LNCAP (cell line): ENCODE results near the gene RAB7B.

Experiments
- TF ChIP-seq, protein P1 (sequence below): fragments of 450-650 bp; IDR thresholded peaks from 2 replicates; pipeline ENCODE4 v1.5.1; 2017; ENCODE audit warnings: mild to moderate bottlenecking

RAB7B gene

DNA sequence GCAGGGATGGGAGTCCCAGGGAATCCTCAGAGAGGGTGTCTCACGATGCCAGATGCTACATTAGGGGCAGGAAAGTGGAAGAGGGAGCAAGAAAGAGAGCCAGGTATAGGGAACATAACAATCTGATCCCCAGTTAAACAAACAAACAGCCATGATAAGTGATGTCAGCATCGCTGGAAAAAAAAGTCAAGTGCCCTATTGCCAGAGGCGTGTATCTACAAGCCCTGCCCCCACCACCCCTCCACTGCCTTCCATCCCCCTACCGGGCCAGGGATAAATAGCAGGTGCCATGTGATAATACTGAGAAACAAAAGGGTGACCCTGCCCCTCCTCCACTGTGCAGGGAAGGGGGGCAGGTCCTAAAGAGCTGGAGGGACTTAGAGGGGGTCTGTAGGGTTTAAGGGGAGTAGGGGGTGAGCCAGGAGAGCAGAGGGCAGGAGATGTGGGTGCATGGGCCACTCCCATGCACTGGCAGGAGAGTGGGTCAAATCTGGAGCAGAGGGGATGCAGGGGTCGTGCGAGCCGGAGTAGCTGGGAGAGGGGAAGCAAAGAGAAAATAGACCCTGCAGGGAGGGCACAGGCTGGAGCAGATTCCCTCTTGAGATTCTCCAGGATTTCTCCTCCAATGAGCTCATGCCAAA lies 63.4 kb downstream of the RAB7B start:
- TF ChIP-seq, protein P1, sequence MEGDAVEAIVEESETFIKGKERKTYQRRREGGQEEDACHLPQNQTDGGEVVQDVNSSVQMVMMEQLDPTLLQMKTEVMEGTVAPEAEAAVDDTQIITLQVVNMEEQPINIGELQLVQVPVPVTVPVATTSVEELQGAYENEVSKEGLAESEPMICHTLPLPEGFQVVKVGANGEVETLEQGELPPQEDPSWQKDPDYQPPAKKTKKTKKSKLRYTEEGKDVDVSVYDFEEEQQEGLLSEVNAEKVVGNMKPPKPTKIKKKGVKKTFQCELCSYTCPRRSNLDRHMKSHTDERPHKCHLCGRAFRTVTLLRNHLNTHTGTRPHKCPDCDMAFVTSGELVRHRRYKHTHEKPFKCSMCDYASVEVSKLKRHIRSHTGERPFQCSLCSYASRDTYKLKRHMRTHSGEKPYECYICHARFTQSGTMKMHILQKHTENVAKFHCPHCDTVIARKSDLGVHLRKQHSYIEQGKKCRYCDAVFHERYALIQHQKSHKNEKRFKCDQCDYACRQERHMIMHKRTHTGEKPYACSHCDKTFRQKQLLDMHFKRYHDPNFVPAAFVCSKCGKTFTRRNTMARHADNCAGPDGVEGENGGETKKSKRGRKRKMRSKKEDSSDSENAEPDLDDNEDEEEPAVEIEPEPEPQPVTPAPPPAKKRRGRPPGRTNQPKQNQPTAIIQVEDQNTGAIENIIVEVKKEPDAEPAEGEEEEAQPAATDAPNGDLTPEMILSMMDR: no peak

DNA sequence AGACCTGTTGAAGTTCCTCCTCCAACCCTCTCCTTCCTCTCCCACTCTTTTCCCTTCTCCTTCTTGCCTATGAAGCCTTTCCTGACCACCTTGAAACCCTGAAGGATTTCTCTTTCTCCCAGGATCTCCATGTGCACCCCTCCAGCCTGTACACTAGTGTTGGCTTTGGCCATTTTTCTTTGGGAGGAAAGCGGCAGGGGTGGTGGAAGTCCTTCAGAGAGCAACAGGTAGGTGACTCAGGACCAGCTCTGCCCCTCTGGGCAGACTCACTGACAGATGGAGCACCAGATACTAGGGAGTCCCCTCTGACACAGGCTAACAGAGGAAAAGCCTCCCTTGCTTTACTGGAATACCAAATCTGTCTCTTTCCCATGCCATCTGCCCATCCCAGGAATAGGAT lies 64.5 kb downstream of the RAB7B start:
- TF ChIP-seq, protein P1: no peak

DNA sequence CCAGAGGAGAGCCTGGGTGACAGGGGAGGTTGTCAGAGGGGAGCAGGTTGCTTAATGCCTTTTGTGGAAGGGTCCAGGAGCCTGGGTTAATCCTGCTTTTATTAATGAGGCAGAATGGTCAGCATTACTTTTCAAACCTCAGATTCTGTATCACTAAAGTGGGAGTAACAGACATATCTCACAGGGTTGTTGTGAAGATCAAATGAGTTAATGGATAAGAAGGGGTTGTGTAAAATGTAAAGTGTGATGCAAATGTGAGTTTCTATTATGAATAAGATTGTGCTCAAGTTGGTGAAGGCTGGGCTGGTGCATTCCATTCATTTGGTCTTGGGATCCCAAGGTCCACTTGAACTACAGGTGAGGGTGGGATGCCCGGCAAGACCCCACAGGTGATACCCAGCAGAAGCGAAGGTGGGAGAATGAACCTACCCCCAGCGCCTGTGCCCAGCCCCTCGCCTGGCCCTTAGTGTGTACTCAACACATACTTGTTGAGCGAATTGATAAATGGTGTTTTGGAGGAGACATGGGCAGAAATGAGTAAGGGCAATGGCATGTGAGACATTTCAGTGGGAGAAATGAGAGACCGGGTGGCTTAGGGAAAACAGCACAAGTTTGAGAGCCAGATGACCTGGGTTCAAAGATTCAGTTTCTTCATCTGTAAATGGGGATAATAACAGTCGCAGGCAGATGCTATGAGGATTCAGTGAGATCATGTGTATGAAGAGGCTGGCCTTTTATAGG lies 66.2 kb downstream of the RAB7B start:
- TF ChIP-seq, protein P1: no peak

DNA sequence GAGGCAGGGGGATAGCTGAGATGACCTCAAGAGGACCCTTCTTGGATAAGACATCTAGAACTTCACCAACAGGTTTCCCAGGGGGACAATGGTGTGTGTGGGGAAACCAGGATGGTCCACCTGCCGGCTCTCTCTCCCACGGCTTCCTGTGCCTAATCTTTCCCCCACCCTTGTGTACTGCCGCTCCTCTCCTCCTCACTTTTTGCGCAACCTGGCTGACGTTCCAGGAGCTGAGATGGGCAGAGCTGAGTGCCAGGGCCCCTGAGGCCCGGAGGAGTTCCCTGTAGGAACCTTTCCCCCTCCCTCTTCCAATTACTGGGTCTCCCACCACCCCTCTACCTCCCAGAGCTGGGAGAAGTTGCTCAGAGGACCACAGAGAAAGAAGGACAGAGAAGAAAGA lies 66.9 kb downstream of the RAB7B start:
- TF ChIP-seq, protein P1: no peak

DNA sequence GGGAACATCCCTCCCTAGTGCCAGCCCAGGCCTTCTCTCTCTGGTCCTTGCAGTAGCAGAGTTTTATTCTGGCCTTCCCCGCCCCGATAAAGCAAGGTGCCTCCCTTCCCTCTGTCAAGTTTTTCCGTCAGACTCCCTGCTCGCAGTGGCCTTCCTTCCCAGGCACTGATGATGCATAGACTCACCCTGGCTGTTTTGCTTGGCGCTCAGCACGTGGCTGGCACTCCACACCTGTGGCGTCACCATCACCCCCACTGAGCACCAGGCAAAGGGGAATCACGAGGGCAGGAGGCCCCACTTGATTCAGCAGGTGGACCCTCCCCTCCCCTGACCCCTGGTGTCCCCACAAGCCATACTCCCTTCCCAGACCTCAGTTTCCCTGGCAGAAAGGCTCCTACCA lies 67.3 kb downstream of the RAB7B start:
- TF ChIP-seq, protein P1: no peak

DNA sequence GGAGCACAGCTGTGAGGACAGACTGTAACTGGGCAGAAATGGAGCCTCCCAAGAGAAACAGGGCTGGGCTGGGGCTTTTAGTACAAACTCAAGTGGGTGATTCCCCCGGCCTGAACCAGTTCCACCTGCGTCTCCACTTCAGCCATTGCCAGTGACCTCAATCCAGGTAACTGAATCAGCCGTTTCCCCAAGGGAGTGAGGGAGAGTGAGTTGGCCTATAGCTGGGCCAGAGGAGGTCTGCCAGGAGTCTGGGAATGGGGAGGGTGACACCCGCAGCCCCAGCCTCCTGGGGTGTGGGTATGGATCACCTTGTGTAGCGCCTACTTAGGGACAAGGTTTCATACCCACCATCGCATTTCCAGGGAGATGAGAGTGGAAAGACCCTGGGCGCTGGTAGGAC lies 68.4 kb downstream of the RAB7B start:
- TF ChIP-seq, protein P1: no peak

DNA sequence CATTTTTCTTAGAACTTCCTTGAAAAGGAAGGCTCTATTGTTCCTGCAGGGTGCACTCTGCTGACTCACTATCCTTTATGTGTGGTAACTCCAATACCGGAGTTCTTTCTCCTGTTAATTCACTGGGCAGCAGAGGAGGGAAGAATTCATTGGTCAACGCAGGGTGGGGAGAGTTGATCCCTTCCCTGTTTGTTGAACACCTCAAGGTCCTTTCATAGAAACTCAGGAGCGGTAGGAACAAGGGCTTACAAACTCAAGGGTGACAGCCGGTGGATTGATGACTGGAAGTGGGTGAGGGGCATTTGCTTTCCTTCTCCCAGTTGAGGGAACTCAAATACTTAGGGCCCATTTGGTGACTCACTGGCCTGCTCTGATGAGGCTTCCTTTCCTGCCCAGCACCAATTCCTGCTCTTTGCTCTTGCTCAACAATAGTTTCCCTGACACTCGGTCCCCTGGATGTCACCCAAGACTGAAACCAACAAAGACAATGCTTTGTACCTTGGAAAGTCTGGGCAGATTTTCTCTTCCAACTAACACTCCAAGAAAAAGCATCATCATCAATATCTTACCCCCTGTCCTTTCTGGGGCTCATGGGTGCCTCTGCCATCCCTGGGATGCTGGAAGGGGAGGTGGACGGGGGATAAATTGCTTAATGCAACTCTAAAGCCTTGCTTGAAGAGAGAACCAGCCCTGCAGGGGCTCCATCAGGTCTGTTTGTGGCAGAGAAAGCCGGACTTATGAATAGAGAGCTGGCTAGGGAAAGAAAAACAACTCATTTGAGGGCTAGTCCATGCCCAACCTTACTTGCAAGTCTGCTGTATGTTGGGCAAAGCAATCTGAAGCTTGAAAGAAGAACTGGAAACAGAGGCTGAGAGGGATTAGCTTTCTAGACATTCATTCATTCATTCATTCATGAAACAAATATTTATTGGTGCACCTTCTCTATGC lies 69.2 kb downstream of the RAB7B start:
- TF ChIP-seq, protein P1: no peak
